LNCAP (cell line): ENCODE data around the gene OPN4.

Experiments used
- TF ChIP-seq, protein P1 (sequence below): fragments of 450-650 bp; IDR thresholded peaks from 2 replicates; pipeline ENCODE4 v1.5.1; 2017; ENCODE audit warnings: mild to moderate bottlenecking

Gene OPN4

DNA sequence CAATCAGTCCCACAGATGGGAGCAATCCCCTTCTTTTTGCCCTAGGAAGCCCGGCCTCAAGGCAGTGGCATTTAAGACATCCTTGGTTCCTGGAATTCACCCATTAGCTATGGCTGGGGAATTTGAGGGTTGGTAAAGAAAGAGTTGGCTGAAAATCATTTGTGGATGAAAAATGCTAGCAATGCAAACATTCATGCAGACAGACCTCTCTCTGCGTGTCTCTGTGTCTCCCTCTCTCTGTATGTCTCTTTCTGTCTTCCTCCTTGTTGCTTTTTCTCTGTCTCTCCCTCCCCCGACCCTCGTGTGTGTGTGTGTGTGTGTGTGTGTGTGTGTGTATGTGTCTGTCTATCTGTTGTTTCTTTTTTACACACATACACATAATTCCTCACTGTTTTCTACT, 33.4 kb downstream of the OPN4 start:
- TF ChIP-seq, protein P1, sequence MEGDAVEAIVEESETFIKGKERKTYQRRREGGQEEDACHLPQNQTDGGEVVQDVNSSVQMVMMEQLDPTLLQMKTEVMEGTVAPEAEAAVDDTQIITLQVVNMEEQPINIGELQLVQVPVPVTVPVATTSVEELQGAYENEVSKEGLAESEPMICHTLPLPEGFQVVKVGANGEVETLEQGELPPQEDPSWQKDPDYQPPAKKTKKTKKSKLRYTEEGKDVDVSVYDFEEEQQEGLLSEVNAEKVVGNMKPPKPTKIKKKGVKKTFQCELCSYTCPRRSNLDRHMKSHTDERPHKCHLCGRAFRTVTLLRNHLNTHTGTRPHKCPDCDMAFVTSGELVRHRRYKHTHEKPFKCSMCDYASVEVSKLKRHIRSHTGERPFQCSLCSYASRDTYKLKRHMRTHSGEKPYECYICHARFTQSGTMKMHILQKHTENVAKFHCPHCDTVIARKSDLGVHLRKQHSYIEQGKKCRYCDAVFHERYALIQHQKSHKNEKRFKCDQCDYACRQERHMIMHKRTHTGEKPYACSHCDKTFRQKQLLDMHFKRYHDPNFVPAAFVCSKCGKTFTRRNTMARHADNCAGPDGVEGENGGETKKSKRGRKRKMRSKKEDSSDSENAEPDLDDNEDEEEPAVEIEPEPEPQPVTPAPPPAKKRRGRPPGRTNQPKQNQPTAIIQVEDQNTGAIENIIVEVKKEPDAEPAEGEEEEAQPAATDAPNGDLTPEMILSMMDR, result no peak

DNA sequence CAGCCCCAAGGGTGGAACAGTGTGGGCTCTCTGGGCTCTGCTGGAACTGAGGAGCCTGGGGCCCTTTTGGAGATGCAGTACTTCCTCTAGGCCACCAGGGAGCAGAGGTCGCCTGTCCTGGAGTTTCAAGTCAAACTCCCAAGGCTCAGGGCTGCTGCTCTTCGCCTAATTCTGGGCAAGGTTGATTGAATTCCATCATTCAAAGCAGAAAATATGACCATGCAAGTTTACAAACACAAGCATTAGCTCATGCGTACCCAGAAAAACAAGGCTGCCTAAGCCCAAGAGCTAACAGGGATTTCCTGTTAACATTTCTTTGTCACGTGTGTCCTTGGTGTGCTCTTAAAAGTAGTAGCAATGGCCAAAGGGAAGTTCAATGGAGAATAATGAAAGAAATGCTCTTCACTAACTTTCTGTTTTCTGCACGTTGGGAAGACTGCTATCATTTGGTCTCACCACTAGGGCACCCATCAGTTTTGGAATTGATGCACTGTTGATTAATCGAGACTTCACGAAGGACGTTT, 34.1 kb downstream of the OPN4 start:
- TF ChIP-seq, protein P1, result peak; percentile 64; the same call in 1 of the 2 replicates

DNA sequence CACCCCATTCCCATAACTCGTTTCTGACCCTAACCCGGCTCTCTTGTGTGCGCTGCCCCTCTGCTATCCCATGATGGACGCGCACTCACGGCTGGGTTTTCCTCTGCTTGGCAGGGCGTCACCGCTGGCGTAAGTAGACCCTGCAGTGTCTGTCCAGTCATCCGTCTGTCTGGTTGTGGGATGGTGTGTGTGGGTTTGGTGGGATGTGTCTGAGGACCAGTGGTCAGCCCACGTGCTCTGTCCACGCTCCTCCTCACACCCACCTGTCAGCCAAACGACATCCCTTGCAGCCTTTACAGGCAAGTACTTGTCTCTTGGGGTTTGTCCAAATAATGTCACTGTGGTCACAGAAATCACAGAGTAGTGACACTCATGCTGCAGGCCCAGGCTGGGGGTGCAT, 34.8 kb downstream of the OPN4 start:
- TF ChIP-seq, protein P1, result no peak

DNA sequence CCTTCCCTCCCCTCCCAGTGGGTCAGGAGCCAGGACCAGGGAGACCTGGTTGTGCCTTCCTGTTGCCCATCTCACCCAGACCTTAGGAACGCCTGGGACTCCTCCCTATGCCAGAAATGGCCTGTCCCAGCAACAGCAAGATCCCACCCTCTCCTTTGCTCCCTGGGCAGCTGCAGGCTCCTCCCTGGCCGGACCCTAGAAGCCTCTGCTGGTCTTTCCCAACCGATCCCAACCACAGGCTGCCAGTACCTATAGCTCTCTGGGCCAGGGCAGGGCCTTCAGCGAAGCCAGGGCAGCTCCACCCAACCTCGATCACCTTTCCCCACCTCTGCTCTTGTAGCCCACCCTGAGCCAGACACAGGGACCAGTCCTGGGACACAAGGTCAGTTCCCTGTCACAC, 35.9 kb downstream of the OPN4 start:
- TF ChIP-seq, protein P1, result no peak

DNA sequence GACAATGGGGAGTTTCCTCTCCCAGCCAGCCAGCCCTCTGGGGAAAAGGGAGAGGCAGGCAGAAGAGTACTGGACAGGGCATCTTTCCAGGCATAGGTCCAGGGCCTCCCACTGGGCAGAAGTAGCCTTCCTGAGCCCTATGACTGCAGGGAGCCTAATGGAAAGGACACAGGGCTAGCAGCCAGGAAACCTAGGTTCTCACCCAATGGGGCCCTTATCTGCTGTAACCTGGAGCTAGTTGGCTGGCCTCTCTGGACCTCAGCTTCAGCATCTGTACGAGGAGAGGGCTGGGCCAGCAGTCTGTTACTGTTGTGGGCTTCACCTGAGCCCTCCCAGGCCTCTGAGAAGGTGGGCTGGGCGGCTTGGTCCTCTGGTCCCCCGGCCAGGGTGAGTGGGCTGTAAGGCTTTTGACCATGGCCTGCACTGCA, 36.3 kb downstream of the OPN4 start:
- TF ChIP-seq, protein P1, result no peak

DNA sequence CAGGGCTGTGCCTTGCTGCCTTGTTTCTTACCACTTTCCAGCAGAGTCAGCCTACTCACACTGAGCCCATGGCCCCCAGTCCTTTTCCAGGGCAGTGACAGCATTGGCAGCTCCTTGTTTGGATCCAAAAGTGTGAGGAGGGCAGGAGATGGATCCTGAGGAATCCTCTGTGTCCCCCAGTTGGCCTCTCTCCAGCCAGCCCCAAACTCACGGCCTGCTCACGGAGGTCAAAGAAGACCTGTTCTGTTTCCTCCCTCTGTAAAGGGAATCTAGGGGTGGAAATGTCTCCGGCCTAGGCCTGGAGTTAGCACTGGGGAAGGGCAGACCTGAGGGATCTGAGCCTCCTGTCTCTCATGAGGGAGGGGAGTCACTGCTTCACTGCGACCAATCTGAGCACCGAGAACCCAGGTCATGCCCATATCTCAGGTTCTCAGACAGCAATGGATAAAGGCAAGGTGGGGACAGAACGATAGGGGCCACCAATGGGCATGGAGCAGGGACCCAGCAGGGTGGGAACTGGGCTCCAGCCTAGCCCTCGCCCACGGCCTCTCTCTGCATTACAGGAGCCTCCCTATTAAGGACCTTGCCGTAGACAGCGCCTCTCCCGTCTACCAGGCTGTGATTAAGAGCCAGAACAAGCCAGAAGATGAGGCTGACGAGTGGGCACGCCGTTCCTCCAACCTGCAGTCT, 37.1 kb downstream of the OPN4 start:
- TF ChIP-seq, protein P1, result no peak

DNA sequence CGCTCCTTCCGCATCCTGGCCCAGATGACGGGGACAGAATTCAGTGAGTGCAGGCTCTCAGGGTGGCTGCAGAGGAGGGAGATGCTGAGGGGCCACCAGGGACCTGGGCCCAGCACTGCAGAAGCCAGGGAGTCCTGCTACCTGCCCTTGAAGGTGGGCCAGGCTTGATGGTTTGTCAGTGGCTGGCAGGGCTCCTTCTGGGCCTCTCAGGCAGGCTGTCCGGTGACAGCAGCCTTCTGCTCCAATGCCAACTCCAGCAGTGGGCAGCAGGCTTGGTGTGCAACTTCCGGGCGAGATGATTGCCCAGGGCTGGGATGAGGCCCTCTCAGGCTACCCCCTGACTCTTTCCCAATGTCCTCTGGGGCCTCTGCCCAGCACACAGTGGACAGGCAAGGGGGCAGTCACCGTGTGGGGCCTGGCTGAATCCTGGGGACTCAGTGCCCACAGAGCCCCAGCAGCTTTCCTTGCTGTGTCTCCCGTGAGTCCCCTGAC, 37.7 kb downstream of the OPN4 start:
- TF ChIP-seq, protein P1, result no peak
